Nephron (organoid): ENCODE results near the gene MEA1.
"Not testable (repeated sequence)": the region's sequence is repeated elsewhere in the genome, so short reads cannot be mapped to it uniquely, and the experiment has no call there.

Source experiments
- H3K27ac Mint-ChIP-seq, 3 experiments: 2 replicates each; pipeline ENCODE4 v1.8.0; 2020; ENCODE audit warnings: mixed read lengths in 3 of 3, mild to moderate bottlenecking in 2 of 3, moderate library complexity in 1 of 3
- H3K27me3 Mint-ChIP-seq: 2 replicates; pipeline ENCODE4 v1.8.0; 2021; ENCODE audit warnings: low read depth, mild to moderate bottlenecking, moderate library complexity, mixed read lengths
- H3K36me3 Mint-ChIP-seq: 2 replicates; pipeline ENCODE4 v1.8.0; 2020; ENCODE audit warnings: low read depth, mixed read lengths
- H3K4me1 Mint-ChIP-seq: 2 replicates; pipeline ENCODE4 v1.8.0; 2020; ENCODE audit warnings: mixed read lengths
- H3K4me3 Mint-ChIP-seq, 3 experiments: 2 replicates each; pipeline ENCODE4 v1.8.0; 2020; ENCODE audit warnings: mild to moderate bottlenecking in 3 of 3, mixed read lengths in 3 of 3, moderate library complexity in 2 of 3
- H3K9me3 Mint-ChIP-seq: 2 replicates; pipeline ENCODE4 v1.8.0; 2020; ENCODE audit warnings: mixed read lengths
- TF ChIP-seq, protein P1 (sequence below), 3 experiments: fragments of 200-600 bp; sonication (generic); IDR thresholded peaks; one replicate each; pipeline ENCODE4 v1.5.0; 2021; ENCODE audit warnings: antibody characterized with exemption in 3 of 3; ENCODE audit not compliant: unreplicated experiment in 3 of 3

The MEA1 gene

DNA sequence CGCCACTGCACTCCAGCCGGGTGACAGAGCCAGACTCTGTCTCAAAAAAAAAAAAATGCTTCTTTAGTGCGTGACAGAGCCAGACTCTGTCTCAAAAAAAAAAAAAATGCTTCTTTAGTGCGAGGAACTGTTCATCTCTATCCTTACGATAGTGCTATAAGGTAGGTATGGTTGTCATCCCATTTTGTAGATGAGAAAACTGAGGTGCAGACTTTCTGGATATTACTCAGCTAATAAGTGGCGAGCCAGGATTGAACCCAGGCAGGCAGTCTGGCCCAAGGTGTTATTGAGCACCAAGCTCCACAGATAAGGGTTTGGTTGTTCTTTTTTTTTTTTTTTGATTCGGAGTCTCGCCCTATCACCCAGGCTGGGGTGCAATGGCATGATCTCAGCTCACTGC, 11.9 kb downstream of the MEA1 start:
- TF ChIP-seq, protein P1, sequence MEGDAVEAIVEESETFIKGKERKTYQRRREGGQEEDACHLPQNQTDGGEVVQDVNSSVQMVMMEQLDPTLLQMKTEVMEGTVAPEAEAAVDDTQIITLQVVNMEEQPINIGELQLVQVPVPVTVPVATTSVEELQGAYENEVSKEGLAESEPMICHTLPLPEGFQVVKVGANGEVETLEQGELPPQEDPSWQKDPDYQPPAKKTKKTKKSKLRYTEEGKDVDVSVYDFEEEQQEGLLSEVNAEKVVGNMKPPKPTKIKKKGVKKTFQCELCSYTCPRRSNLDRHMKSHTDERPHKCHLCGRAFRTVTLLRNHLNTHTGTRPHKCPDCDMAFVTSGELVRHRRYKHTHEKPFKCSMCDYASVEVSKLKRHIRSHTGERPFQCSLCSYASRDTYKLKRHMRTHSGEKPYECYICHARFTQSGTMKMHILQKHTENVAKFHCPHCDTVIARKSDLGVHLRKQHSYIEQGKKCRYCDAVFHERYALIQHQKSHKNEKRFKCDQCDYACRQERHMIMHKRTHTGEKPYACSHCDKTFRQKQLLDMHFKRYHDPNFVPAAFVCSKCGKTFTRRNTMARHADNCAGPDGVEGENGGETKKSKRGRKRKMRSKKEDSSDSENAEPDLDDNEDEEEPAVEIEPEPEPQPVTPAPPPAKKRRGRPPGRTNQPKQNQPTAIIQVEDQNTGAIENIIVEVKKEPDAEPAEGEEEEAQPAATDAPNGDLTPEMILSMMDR (IDR thresholded peaks at IDR 0.05; ENCODE audit: unreplicated experiment in 3 of 3) = no peak
- peaks cover 6% of the 10 kb centered on the region for H3K4me1 Mint-ChIP-seq
- H3K27ac Mint-ChIP-seq = no peak overlapping the region
- no peaks in the 10 kb centered on the region for H3K9me3 Mint-ChIP-seq
- H3K4me3 Mint-ChIP-seq = no peak overlapping the region
- H3K36me3 Mint-ChIP-seq = peaks cover 18% of the 10 kb centered on the region
- no peaks in the 10 kb centered on the region for H3K27me3 Mint-ChIP-seq

DNA sequence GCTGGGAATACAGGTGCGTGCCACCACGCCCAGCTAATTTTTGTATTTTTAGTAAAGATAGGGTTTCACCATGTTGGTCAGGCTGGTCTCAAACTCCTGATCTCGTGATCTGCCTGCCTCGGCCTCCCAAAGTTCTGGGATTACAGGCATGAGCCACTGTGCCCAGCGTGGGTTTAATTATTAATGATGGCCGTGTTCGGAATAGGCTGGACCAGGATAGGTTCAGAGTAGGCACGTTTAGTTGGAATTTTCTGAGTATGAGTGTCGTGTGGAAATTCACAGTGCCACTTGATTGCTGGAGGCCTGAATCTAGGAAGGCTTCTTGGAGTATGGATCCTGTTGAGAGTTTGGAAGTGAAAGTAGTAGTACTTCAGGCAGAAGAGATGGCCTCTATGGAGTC, 15.5 kb downstream of the MEA1 start:
- H3K4me1 Mint-ChIP-seq, H3K27me3 Mint-ChIP-seq: not testable (repeated sequence)
- H3K36me3 Mint-ChIP-seq = peaks cover 21% of the 10 kb centered on the region

DNA sequence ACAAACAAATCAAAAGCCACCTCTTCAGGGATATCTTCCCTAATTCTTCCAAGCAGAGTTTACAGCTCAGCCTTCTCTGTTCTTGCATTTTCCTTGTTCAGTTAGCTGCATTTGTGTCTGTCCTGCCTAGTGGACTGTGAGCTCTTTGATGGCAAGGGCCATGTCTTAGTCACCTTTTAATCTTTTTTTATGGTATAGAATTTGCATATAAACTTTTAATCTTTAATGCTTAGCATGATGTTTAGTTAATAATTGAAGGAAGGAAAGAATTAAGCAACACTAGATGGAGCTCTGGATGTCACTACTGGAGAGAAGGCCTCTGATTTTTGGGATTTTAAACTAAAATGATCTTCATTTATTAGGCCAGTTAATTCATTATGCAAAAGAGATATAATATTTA, 17.2 kb downstream of the MEA1 start:
- Mint-ChIP-seq H3K4me3 (no peak overlapping the region), H3K27me3 (no peaks in the 10 kb centered on the region), H3K4me1 (peaks cover 6% of the 10 kb centered on the region), H3K27ac (peak overlapping the region; percentile 88 to 93 (median 92)), H3K36me3 (peaks cover 21% of the 10 kb centered on the region), H3K9me3 (no peaks in the 10 kb centered on the region)
- TF ChIP-seq, protein P1 (IDR thresholded peaks at IDR 0.05; ENCODE audit: unreplicated experiment in 3 of 3) = no peak

More for the DNA sequence above, 15.5 kb downstream of the MEA1 start:
- H3K9me3 Mint-ChIP-seq, H3K4me3 Mint-ChIP-seq: not testable (repeated sequence)
- peak overlapping the region in 1 of 3 experiments; percentile 51 for H3K27ac Mint-ChIP-seq

DNA sequence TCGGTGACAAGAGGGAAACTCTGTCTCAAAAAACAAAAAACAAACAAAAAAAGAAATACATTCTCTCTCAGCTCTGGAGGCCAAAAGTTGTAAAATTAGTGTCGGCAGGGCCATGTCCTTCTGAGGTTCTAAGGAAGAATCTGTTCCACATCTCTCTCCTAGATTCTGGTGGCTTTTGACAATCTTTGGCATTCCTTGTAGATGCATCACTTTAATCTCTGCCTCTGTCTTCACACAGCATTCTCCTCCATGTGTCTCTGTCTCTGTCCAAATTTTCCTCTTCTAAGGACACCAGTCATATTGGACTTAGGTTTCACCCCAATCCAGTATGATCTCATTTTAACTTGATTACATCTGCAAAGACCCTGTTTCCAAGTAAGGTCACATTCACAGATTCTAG, 20.3 kb downstream of the MEA1 start:
- no peak overlapping the region for H3K27ac Mint-ChIP-seq
- no peaks in the 10 kb centered on the region for H3K27me3 Mint-ChIP-seq
- no peaks in the 10 kb centered on the region for H3K9me3 Mint-ChIP-seq
- no peak overlapping the region for H3K4me3 Mint-ChIP-seq
- H3K36me3 Mint-ChIP-seq = peaks cover 30% of the 10 kb centered on the region
- TF ChIP-seq, protein P1 (IDR thresholded peaks at IDR 0.05; ENCODE audit: unreplicated experiment in 3 of 3) = no peak
- H3K4me1 Mint-ChIP-seq = peaks cover 3% of the 10 kb centered on the region

DNA sequence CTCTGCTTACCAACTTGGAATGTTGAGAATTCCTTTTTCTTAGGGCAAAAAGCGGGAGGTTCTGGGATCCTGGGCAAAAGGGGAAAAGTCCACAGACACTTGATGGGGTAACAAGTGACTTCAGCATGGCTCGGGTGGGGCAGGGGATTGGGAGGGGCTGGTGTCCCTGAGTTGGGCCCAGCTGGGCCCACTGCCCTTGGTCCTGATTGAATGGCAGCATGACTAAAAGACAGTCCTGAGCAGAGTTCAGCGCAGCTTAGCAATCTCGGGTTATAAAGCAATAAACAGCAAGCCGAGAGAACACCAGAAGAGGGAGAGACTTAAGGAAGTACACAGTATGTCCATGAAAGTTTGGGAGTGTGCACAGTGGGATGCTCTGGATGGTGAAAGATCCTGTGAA, 23.8 kb downstream of the MEA1 start:
- TF ChIP-seq, protein P1 (IDR thresholded peaks at IDR 0.05; ENCODE audit: unreplicated experiment in 3 of 3) = no peak
- no peak overlapping the region for H3K27ac Mint-ChIP-seq
- H3K9me3 Mint-ChIP-seq = no peaks in the 10 kb centered on the region
- H3K4me1 Mint-ChIP-seq = peaks cover 37% of the 10 kb centered on the region
- no peak overlapping the region for H3K4me3 Mint-ChIP-seq
- no peaks in the 10 kb centered on the region for H3K27me3 Mint-ChIP-seq
- peaks cover 29% of the 10 kb centered on the region for H3K36me3 Mint-ChIP-seq

DNA sequence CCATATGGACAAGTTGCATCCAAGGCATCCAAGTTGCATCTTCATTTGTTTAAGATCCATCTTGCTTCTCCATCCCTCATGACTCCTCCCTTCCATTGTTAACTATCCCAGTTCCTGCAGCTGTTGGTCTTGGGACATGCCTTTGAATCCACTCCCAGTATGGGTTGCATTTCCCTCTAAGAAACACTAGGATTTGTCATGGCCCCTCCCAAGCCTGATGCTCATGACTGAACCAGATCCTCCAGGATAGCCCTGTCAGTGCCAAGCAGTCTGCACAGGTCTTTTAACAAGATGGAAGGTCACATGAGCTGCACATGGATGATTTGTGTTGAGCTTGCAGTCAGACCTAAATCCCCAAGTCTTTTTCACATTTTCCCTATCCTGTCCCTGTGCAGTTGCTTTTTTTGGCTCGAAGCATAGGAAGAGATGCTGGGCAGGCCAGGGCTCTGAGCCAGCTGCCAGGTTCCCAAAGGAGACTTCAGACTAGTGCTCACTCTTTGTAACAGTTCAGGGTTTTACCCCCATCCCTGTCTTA, 25.2 kb downstream of the MEA1 start:
- Mint-ChIP-seq H3K27ac (peak overlapping the region in 2 of 3 experiments; percentile 57 to 86), H3K4me1 (peaks cover 46% of the 10 kb centered on the region), H3K4me3 (peak overlapping the region; percentile 27 to 78 (median 71)), H3K9me3 (no peaks in the 10 kb centered on the region), H3K27me3 (no peaks in the 10 kb centered on the region), H3K36me3 (peaks cover 27% of the 10 kb centered on the region)
- TF ChIP-seq, protein P1 (IDR thresholded peaks at IDR 0.05; ENCODE audit: unreplicated experiment in 3 of 3) = no peak
